NCI-H510A treated with DMSO at 0.1 percent for 48 hours (cell line): ENCODE data around the gene SUMO4.
"Not testable (repeated sequence)": the region's sequence is repeated elsewhere in the genome, so short reads cannot be mapped to it uniquely, and the experiment has no call there.

Experiments used
- DNase-seq: peaks from one replicate; lab custom pipeline; 2025; lab: John Stamatoyannopoulos, UW

SUMO4 gene

DNA sequence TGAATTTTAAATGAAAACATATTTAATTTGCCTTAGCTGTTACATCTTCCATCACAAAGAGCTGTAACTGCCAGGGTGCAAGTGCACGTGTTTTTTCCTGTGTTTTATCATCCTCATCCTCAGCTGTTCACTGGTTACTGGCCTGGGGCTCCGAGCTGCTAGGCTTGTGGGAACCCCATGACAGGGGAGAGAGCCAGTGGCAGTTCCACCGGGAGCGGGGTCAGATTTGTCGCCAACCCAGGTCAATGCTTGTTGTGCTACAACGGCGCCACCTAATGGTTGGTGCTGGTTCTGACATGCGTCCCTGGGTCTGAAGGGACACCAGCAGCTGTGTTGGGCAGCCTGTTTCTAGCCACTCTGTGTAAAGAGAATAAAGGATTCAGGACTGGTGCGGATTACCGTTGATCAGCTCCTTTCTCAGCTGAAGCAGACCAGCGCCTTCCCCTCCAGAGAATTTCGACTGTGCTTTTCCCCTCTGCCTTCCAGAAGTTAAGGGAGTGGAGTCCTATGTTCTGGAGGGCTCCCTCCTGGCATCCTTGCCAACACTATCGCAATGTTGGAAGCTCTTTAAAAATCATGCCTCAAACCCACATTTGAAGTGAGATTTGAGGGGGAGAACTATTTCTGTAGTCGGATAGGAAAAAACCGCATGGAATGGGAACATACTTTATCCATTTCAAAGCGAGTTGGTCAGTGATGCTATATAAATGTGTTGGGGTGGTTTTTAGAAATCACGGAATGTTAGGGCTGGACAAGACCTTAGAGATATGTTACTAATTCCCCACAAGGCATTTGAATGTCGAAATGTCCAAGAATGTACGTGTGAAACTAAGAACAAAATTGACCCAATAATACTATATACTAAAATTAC lies 32.1 kb downstream of the SUMO4 start:
- DNase-seq = peak; percentile 67

DNA sequence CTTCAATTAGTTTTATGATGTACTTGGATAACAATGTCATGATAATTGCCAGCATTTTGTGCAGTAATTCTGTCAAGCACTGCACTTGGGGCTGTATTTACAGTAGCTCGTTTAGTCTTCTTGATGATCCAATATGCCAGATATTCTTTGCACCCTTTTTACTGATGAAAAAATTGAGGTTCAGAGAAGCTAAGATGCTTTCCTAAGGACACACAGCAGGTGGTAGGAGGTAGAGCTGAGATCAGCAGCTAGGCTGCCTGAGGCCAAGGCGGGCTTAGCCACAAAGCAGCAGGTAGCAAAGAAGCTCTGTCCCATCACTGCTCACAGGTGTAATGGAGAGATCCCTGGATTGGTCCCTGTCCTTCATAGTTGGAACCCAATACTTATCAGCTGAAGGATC lies 33.3 kb downstream of the SUMO4 start:
- DNase-seq = no peak

DNA sequence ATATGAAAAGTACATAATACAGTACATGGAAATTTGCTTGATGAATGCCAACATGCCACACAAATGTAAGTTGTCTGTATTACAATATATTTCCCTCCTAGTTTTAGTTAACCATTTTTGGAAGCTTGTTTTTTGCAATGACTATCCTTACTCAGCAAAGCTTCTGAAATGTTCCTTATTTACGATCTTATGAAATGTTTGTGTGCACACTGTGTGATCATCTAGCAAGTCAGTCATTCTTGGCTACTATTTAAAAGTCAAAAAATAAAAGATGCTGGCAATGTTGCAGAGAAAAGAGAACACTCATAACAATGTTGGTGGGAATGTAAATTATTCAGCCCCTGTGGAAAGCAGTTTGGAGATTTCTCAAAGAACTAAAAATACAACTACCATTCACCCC lies 33.8 kb downstream of the SUMO4 start:
- no peak for DNase-seq

DNA sequence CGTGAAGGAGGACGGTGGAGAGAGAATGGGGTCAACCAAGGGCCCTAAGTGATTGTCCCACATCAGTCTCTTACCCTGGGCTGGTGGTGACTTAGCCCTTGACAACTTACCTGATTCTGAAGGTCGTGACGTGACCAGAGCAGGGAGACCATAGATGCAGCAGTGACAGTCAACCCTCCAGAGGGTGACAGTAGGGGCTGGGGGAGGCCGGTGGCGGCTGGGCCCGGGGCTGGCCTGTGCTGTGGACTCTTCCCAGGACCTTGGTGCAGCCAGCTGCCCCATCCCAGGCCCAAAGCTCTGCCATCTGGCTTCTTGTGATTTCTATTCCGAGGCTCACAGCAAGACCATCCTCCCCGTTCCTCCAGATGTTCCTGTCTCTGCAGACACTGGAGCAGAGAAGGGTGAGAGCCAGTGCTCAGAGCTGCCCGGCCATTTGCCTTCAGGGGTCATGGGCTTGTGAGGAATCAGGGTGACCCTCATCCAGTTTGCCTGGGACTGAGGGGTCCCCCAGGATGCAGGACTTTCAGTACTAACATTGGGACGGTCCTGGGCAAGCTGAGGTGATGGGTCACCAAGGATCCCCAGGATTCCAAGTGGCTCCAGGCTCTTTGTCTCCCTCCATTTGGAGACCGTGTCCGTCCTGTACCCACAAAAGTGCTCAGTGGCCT lies 36.0 kb downstream of the SUMO4 start:
- DNase-seq = no peak

DNA sequence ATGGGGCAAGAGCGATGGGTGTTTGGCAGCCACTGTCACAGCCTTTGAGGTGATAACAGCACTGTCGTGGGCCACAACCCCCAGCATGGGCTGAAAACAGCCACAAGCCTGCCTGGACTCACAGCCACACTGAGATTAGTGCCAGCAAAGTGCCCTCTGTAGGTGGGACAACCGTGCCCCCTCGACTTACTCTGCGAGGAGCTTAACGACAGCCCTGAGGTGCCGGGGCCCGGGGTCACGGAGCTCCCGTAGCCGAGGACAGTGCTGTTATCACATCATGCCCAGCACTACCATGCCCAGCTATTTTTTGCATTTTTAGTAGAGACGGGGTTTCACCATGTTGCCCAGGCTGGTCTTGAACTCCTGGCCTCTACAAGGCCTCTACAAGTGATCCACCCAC lies 36.6 kb downstream of the SUMO4 start:
- DNase-seq = no peak

DNA sequence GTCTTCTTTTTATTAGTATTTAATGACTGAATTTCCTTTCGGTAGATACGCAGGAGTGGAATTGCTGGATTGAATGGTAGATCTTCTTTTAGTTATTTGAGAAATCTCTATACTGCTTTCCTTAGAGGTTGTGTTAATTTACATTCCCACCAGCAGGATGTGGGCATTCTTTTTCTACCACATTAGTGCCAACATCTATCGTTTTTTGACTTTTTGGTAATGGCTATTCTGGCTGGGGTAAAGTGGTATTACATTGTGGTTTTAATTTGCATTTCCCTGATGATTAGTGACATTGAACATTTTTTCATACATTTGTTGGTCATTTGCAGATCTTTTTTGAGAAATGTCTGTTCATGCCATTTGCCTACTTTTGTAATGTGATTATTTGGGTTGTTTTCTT lies 37.1 kb downstream of the SUMO4 start:
- DNase-seq = no peak

DNA sequence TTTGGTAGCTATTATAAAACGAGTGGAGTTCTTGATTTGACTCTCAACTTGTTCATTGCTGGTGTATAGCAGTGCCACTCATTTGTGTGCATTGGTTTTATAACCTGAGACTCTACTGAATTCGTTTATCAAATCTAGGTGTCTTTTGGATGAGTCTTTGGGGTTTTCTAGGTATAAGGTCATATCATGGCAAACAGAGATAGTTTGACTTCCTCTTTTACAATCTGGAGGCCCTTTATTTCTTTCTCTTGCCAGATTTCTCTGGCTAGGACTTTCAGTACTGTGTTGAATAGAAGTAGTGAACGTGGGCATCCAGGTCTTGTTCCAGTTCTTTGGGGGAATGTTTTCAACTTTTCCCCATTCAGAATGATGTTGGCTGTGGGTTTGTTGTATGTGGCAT lies 38.8 kb downstream of the SUMO4 start:
- no peak for DNase-seq

DNA sequence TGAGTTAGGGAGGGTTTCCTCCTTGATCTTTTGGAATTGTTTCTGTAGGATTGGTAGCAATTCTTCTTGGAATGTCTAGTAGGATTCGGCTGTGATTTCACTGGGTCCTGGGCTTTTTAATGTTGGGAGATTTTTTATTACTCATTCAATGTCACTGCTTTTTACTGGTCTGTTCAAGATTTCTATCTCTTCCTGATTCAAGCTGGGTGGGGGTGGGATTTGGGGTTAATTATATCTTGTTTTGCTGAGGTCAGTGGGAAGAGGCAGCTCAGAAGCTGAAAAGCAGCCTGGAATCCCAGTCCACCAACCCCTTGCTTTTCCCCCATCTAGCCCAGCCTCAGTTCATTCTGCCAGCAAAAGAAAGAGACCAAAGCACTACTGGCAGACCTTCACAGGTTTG lies 39.6 kb downstream of the SUMO4 start:
- DNase-seq = no peak

DNA sequence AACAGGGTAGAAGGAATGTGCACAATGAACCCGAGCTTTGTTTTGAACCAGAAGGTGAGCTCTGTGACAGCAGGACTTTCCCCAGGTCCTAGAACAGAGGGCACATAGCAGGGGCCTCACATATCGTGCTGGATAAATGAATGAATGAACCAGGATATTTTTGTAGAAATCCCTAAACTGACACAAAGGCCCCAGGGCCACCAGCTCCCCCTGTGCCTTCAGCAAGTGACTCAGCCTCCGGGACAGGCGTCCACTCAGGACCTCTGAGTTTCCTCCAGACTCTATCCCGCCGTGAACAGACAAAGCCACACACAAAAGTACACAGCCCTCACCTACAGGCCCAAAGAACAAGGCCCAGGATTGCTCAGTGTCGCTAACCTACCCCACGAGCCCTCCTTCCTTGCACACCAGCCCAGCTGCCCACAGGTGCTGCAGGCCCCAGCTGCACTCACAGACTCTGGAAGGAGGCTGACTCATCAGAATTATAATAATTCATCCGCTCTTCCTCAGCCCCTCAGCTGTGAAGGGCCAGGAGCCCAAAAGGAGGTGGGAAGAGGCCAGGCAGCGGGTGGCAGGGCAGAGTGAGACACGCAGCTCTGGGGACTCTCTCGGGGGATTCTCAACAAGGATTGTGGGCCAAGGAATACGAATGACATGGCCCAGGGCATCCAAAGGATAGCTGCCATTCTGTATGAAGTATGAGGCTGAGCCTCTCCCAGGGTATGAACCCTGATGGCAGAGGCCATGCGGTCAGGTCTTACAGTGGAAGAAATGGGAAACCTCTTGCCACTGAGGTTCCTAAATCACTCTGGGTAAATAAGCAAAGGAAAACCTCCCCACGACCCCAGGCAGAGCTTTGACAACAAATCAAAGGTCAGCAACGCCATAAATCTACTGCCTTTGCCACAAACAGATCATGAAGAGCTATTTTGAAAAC lies 40.9 kb downstream of the SUMO4 start:
- peak; percentile 29 for DNase-seq

DNA sequence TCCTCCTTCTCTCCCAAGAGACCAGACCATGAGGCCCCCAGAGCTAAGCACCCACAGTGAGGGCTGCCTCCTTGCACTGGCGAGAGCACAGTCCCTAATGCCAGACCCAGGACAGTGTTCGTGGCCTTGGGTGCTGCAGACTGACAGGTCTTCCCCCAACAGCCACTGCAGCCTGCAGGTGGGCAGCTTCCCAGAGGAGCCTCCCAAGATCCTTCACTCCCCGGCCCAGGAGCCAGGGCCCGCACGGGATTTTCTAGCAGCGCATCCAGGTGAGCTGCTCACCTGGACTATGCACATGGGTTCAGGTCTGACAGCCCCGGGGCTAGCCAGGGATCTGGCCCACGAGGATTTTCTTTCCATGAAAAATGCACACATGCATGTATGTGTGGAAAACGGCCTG lies 41.7 kb downstream of the SUMO4 start:
- DNase-seq = no peak

DNA sequence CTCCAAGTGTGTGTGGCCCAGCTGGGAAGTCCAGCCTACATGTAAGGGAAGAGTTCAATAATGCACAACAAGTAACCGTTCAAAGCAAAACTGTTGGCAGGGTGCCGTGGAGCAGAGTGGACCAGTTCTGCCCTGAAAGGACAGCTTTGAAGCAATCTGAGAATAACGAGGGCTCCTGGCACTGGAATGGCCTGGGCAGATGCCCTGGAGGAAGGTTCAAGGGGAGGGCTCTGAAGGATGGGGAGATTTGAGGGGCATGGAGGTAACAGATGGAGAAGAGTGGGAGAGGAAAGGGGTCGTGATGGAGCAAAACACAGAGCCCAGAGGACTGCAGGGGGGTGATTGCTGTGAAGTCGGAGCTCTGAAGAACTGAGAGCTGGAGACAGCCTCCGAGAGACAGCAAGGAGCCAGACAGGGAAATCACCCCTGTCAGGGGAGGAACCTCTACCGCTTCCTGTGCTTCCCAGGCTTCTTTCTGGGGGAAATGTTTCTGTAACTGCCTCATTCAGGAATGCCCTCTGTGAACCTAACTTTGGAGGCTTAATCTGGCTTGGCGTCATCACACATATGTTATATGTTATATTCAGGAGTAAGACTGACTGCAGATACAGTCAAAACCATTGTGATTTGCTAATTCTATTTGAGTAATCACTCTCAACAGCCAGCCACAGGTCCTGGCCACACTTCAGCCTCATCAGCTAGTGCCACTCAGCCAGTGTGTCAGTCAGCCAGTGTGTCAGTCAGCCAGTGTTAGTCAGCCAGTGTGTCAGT lies 43.5 kb downstream of the SUMO4 start:
- no peak for DNase-seq

DNA sequence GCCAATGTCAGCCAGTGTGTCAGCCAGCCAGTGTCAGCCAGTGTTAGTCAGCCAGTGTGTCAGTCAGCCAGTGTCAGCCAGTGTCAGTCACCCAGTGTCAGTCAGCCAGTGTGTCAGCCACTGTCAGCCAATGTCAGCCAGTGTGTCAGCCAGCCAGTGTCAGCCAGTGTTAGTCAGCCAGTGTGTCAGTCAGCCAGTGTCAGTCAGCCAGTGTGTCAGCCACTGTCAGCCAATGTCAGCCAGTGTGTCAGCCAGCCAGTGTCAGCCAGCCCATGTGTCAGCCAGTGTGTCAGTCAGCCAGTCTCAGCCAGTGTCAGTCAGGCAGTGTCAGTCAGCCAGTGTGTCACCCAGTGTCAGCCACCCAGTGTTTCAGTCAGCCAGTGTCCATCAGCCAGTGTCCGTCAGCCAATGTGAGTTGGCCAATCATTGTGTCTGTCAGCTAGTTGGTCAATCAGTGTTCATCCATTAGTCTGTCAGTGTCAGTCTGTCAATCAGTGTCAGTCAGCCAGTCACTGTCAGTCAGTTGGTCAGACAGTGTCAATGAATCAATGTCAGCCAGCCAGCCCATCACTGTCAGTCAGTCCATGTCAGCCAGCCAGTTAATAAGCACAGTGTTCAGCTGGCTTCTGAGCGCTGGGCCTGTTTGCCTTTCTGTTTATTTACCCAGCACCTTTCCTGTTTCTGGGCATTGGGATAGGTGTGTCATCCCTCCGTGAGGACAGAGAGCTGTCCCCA lies 44.5 kb downstream of the SUMO4 start:
- not testable (repeated sequence) for DNase-seq

DNA sequence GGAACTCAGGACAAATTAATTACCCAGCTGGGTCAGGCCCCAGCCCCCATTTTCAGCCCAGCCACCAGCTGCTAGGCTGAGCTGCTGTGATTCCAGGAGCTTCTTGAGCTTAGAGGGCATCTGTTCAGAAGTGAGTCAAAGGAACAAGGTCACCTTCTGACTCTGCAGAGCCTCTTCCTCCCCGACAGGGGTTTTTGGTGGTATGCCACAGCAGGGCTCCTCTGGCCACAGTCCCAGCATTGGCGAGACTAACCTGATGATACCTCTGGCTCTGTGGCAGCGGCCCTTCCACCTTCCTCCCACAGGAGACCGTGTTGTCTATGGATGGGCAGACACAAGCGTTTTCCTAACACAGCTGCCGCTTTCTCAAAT lies 45.0 kb downstream of the SUMO4 start:
- no peak for DNase-seq

DNA sequence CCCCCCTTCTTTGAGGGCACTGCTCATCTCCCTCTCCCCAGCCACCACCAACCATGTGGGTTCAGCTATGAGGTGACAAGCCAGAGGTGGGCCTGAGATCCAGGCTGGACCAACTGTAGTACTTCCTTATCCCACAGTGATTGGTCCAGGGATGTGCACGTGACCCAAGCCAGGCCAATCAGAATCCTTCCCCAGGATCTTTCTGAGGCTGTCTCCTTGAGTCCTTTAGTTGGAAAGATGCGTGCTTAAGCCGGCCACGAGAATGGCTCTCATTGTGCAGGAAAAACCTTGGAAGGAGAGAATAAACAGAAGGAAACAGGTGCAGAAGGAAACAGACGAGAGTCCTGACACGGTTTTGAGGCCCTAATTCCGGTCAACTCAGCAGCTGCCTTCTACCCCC lies 45.5 kb downstream of the SUMO4 start:
- DNase-seq = no peak

DNA sequence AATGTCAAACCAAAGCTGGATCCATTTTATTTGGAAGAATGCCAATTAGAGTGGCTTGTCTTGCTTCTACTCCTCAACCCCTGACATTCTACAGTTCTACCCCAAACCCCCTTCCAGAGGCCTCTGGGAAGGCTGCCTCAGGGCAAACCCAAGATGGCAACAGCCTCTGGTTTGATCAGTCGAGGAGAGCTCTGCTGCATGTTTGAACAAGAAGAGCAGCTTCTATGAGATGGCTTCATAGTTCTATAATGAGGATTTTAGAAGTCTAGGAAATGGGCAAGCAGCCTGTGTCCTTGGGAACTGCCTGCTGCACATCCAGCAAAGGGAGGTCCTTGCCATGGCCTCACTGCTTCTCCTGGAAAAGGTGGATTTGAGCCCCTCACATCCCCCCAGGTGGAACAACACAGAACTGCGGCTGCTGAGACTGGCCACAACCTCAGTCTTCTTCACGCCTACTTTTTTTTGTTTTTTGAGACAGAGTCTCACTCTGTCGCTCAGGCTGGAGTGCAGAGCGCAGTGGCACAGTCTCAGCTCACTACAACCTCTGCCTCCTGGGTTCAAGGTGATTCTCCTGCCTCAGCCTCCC lies 46.8 kb downstream of the SUMO4 start:
- DNase-seq = no peak

DNA sequence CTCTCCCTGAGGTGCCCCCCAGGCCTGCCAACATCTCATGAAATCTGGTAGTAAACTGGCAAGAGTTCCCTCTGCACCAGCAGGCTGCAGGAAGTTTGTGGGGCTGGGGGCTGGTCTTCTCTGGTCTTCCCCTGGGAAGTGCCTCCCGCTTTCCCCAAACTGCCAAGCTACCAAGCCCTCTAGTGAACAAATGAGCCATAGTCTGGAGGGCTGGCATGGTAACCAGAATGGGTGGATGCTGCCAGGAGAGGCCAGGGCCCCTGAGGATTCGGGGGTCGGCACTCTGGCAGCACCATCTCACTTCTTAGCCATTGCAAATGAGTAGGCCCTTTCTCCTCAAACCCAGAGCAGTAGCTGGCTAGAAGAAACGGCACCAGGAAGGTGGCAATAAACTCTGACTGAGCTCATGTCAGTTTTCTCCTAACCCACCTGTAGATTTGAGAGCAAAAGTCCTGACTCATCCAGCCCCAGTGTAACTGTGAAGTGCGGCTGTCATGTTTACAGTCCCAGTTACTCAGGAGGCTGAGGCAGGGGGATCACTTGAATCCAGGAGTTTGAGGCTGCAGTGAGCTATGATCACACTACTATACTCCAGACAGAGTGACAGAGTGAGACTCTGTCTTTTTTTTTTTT lies 48.9 kb downstream of the SUMO4 start:
- DNase-seq = no peak

DNA sequence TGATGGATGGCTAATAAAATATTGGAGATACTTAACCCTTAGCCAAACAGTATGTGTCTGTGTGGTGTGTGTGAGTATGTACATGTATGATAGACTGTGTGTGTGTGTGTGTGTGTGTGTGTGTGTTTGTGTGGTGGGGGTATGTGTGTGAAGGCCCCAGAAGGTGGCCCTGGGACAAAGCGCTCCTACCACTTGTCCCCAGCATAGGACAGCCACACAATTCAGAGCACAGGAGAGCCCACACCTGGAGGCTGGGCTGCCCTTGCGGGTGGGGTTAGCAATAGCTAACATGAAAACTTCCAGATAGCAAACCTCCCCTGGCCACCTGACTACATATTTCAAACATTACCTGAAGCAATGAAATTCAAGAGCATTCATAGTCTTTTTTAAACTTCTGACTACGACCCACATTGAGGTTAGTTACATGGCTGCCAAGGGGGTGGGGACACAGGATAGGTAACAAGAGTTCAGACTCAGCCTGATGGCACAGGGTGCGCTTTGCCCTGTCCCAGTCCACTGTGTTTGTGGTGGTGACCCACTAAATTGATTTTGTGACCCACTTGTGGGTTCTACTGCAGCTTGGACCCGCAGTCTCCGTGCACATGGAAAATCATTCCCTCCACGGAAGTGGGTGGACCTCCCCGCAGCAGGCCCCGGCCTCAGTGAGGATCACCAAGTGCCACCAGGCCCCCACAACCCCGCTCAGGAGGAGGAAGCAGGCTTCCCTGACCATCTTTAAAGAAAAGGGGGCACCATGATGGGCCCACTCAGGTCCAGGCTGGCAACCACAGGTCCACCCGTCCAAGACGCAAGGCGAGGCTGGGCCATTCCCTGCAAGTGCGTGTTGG lies 50.0 kb downstream of the SUMO4 start:
- no peak for DNase-seq
